Astrocyte of the cerebellum (primary cell): ENCODE results near the gene SLC22A15.

ENCODE experiments used
- DNase-seq: peaks from one replicate; pipeline ENCODE4 v3.0.0-alpha.2; 2011; ENCODE audit warnings: low read depth
- H3K4me3 ChIP-seq: 2 replicates; pipeline ENCODE4 v1.5.1; 2011; ENCODE audit warnings: mild to moderate bottlenecking, low read depth, low read length, moderate library complexity
- CTCF ChIP-seq: IDR thresholded peaks from 2 replicates; pipeline ENCODE4 v1.5.1; 2012; ENCODE audit warnings: low read length, low read depth, moderate library complexity, mild to moderate bottlenecking; ENCODE audit errors: missing control alignments
- in situ Hi-C: cut with HindIII; loops from 2 replicates; pipeline ENCODE4 v1.10.0; 2017; ENCODE audit warnings: low sequenced_read_pairs

SLC22A15 gene

GRCh38 chr1:115949156-115949555 is 27.2 kb upstream of the SLC22A15 start:
- TF ChIP-seq CTCF: no peak
- in situ Hi-C loops: no loop called here
- DNase-seq: no peak
- no peak overlapping the region for H3K4me3 ChIP-seq

GRCh38 chr1:115951560-115951959 is 24.8 kb upstream of the SLC22A15 start:
- TF ChIP-seq CTCF: no peak
- H3K4me3 ChIP-seq: no peak overlapping the region
- DNase-seq: no peak
- in situ Hi-C loops: no loop called here

- no peak for DNase-seq
- no peak for TF ChIP-seq CTCF
- H3K4me3 ChIP-seq: no peak overlapping the region
- in situ Hi-C loops: no loop called here
Observed at GRCh38 chr1:115952547-115952946, 23.8 kb upstream of the SLC22A15 start.

- no peak for TF ChIP-seq CTCF
- H3K4me3 ChIP-seq: no peak overlapping the region
- DNase-seq: no peak
- in situ Hi-C loops: no loop called here
Observed at GRCh38 chr1:115953180-115953579, 23.1 kb upstream of the SLC22A15 start.

GRCh38 chr1:115954684-115955083 is 21.6 kb upstream of the SLC22A15 start:
- H3K4me3 ChIP-seq: no peak overlapping the region
- in situ Hi-C loops: no loop called here
- no peak for TF ChIP-seq CTCF
- no peak for DNase-seq

- TF ChIP-seq CTCF: no peak
Observed at GRCh38 chr1:115955228-115955627, 21.1 kb upstream of the SLC22A15 start.

GRCh38 chr1:115958866-115959265 is 17.4 kb upstream of the SLC22A15 start:
- no peak for DNase-seq
- in situ Hi-C loops: no loop called here
- H3K4me3 ChIP-seq: no peak overlapping the region
- no peak for TF ChIP-seq CTCF

More at GRCh38 chr1:115955228-115955627, 21.1 kb upstream of the SLC22A15 start:
- in situ Hi-C loops: no loop called here
- no peak for DNase-seq
- H3K4me3 ChIP-seq: no peak overlapping the region
